ENCODE measurements around the gene BTBD9. TPM values are rescaled to one million over a fixed set of nuclear protein-coding genes. Genes with fewer than 3 reads are reported as not detected.

Gene BTBD9
- total RNA-seq, 1 experiment from 2014 or later: 8.9 TPM

GRCh38 chr6:38141085-38141484, 498.6 kb downstream of the BTBD9 start:
- Histone ChIP-seq H3K18ac (ENCODE audit: insufficient read length, low read depth, low read length) (no peak overlapping the region), H3K79me2 (ENCODE audit: insufficient read depth, low read length) (no peaks in the 10 kb centered on the region), H4K8ac (replicated peaks; ENCODE audit: insufficient read length, low read depth, low read length) (no peak overlapping the region), H4K91ac (ENCODE audit: insufficient read length, low read depth, low read length) (no peak overlapping the region), H2AK5ac (ENCODE audit: insufficient read length, low read length) (no peak overlapping the region), H3K23ac (ENCODE audit: insufficient read length, low read depth, low read length) (no peak overlapping the region), H3K27me3 (ENCODE audit: insufficient read depth, low read length) (no peaks in the 10 kb centered on the region), H4K5ac (ENCODE audit: insufficient read length, low read depth, low read length) (no peak overlapping the region), H2BK12ac (ENCODE audit: insufficient read length, low read depth, low read length) (no peak overlapping the region), H3T11ph (ENCODE audit: low read length) (no peak overlapping the region), H3K9ac (ENCODE audit: extremely low read depth, insufficient read length, low read length) (no peak overlapping the region), H3K79me1 (ENCODE audit: insufficient read depth, low read depth, low read length, poor library complexity, severe bottlenecking) (no peaks in the 10 kb centered on the region), H3K4me1 (ENCODE audit: insufficient read depth, low read length) (peaks cover 3% of the 10 kb centered on the region; the same call in 1 of the 2 replicates), H4K20me1 (ENCODE audit: control insufficient read depth, insufficient read depth, insufficient read length) (no peaks in the 10 kb centered on the region), H3K4me2 (ENCODE audit: insufficient read depth, insufficient read length, low read length) (no peak overlapping the region), H2BK5ac (ENCODE audit: insufficient read length, low read length) (no peak overlapping the region), H2AFZ (ENCODE audit: low read length) (no peak overlapping the region), H3K14ac (ENCODE audit: insufficient read depth, low read length) (no peak overlapping the region), H3K56ac (ENCODE audit: insufficient read length, low read depth, low read length) (no peak overlapping the region), H3K23me2 (ENCODE audit: insufficient read length, low read depth, low read length, poor library complexity, severe bottlenecking) (no peaks in the 10 kb centered on the region), H2BK120ac (ENCODE audit: low read depth, low read length, poor library complexity, severe bottlenecking) (no peak overlapping the region), H2BK20ac (ENCODE audit: low read depth, low read length, poor library complexity, severe bottlenecking) (no peak overlapping the region), H3K9me3 (ENCODE audit: control insufficient read depth, low read depth, low read length) (no peaks in the 10 kb centered on the region), H2BK15ac (ENCODE audit: low read depth, low read length) (no peak overlapping the region), H3K4ac (ENCODE audit: low read depth, low read length) (no peak overlapping the region), H3K27ac (ENCODE audit: insufficient read length, low read depth, low read length) (no peak overlapping the region)
- H3K9me3 Mint-ChIP-seq: no peaks in the 10 kb centered on the region
- no peak overlapping the region; a peak in 2 of 7 replicates for H3K27ac Mint-ChIP-seq
- no peaks in the 10 kb centered on the region for H3K36me3 Mint-ChIP-seq (ENCODE audit: insufficient read depth in 1 of 3, low read depth in 3 of 3)
- no CpG with 5 or more reads among the region's 4 CpGs for WGBS (ENCODE audit: extremely low coverage, insufficient read length, low lambda C conversion rate)
- peaks cover 74 to 80% of the 10 kb centered on the region in 2 experiments for H3K4me1 Mint-ChIP-seq
- no peak for TF ChIP-seq CTCF (conservative IDR thresholded peaks at IDR 0.05)
- H3K27me3 Mint-ChIP-seq (ENCODE audit: low read depth): no peaks in the 10 kb centered on the region
- DNase-seq: no peak
- H3K4me3 Mint-ChIP-seq: no peak overlapping the region

All from H9 (cell line).